ENCODE measurements around the gene MTAP. TPM values are rescaled to one million over a fixed set of nuclear protein-coding genes. Genes with fewer than 3 reads are reported as not detected.

Gene MTAP
- total RNA-seq, 1 experiment from 2014 or later, result 84.3 TPM

- TF ChIP-seq ZBTB43 (CRISPR knock-in tag; IDR thresholded peaks at IDR 0.05) (no peak), ATF1 (CRISPR knock-in tag; IDR thresholded peaks at IDR 0.05) (no peak), ZNF423 (CRISPR knock-in tag; IDR thresholded peaks at IDR 0.05) (no peak), JAZF1 (CRISPR knock-in tag; IDR thresholded peaks at IDR 0.05) (no peak)
These were observed 24.1 kb upstream of the MTAP start (continued) for GRCh38 chr9:21778304-21778703.

GRCh38 chr9:21779397-21779796 lies 23.0 kb upstream of the MTAP start:
- Mint-ChIP-seq H3K4me1 (no peaks in the 10 kb centered on the region), H3K4me3 (no peak overlapping the region), H3K9me3 (no peaks in the 10 kb centered on the region), H3K27ac (no peak overlapping the region), H3K27me3 (ENCODE audit: low read depth) (peaks cover 17% of the 10 kb centered on the region), H3K36me3 (no peaks in the 10 kb centered on the region)
- no peak for ATAC-seq
- TF ChIP-seq E2F5 (CRISPR knock-in tag; IDR thresholded peaks at IDR 0.05), result no peak
- TF ChIP-seq ZNF281 (CRISPR knock-in tag; IDR thresholded peaks at IDR 0.05), result no peak
- TF ChIP-seq TEAD1 (CRISPR knock-in tag; IDR thresholded peaks at IDR 0.05), result no peak
- no peak for TF ChIP-seq TP53 (CRISPR knock-in tag; IDR thresholded peaks at IDR 0.05)
- no peak for TF ChIP-seq GRHL2 (CRISPR knock-in tag; IDR thresholded peaks at IDR 0.05; ENCODE audit: insufficient replicate concordance, severe bottlenecking)
- TF ChIP-seq MAX (CRISPR knock-in tag; IDR thresholded peaks at IDR 0.05), result no peak
- no peak for TF ChIP-seq NR1H2 (CRISPR knock-in tag; IDR thresholded peaks at IDR 0.05)
- TF ChIP-seq ESRRA (CRISPR knock-in tag; IDR thresholded peaks at IDR 0.05; ENCODE audit: borderline replicate concordance), result no peak
- no peak for TF ChIP-seq PRRX2 (CRISPR knock-in tag; IDR thresholded peaks at IDR 0.05)
- TF ChIP-seq RELA (CRISPR knock-in tag; IDR thresholded peaks at IDR 0.05; ENCODE audit: borderline replicate concordance), result no peak
- no peak for TF ChIP-seq NFATC4 (CRISPR knock-in tag; IDR thresholded peaks at IDR 0.05)
- TF ChIP-seq OVOL2 (CRISPR knock-in tag; IDR thresholded peaks at IDR 0.05; ENCODE audit: borderline replicate concordance), result no peak
- TF ChIP-seq PRDM15 (CRISPR knock-in tag; IDR thresholded peaks at IDR 0.05), result no peak
- no peak for TF ChIP-seq ZNF416 (CRISPR knock-in tag; IDR thresholded peaks at IDR 0.05)
- no peak for TF ChIP-seq FOXP4 (CRISPR knock-in tag; IDR thresholded peaks at IDR 0.05)
- no peak for TF ChIP-seq NFE2L1 (CRISPR knock-in tag; IDR thresholded peaks at IDR 0.05)
- ChIA-PET CTCF (no interaction called here), POLR2A (no interaction called here)
- DNase-seq (ENCODE audit: low spot score), result no peak
